Pancreas (tissue), 10 donors: ENCODE data around the gene MAD1L1. TPM values are rescaled to one million over a fixed set of nuclear protein-coding genes. Genes with fewer than 3 reads are reported as not detected.

Source experiments
- ATAC-seq, 4 donors: fragments of 200-7000 bp; cut with Tn5 transposase; one replicate each; pipeline versions ENCODE4 v1.8.0 to v1.9.1; 2020; ENCODE audit warnings: mild to moderate bottlenecking in 4 of 4, moderate library complexity in 4 of 4
- DNase-seq, 6 donors: peaks; one replicate each; pipeline ENCODE4 v3.0.0-alpha.2; 2020
- FAIRE-seq: peaks from 2 replicates; lab custom pipeline; 2012; peaks lifted over from hg19 to GRCh38; lab: Jason Lieb, UNC
- H3K27ac ChIP-seq, 4 donors: fragments of 200-600 bp; sonication (generic); 1 replicate in 3 of 4; 2 replicates in 1 of 4; pipeline versions ENCODE4 v1.5.0 to v1.8.0; 2020
- H3K27me3 ChIP-seq, 4 donors: fragments of 200-600 bp; one replicate each; pipeline ENCODE4 v1.8.0; 2021
- H3K36me3 ChIP-seq, 3 donors: fragments of 200-600 bp; sonication (generic) in 1 of 3; one replicate each; pipeline versions ENCODE4 v1.5.0 to v1.8.0; 2020 to 2021
- H3K4me1 ChIP-seq, 3 donors: fragments of 200-600 bp; one replicate each; pipeline ENCODE4 v1.8.0; 2021
- H3K4me3 ChIP-seq, 4 donors: fragments of 200-600 bp; sonication (generic) in 2 of 4; one replicate each; pipeline versions ENCODE4 v1.5.0 to v1.8.0; 2020 to 2021
- H3K9me3 ChIP-seq, 4 donors: fragments of 200-600 bp; one replicate each; pipeline ENCODE4 v1.8.0; 2021
- CTCF ChIP-seq, 4 donors: fragments of 200-600 bp; sonication (generic) in 3 of 4; IDR thresholded peaks; one replicate each; pipeline versions ENCODE4 v1.5.0 to v1.8.0; 2021; ENCODE audit warnings: antibody characterized with exemption in 4 of 4
- WGBS, 2 donors: extraction: QIAGEN DNeasy Blood & Tissue Kit; methylation state at CpG; one replicate each; pipeline ENCODE4 v1.1.7; 2013; 5-methylcytosine and 5-hydroxymethylcytosine counted together
- intact Hi-C, 3 donors: fragments of 100-400 bp; cut with DNase I; formaldehyde crosslinking; loops; one replicate each; pipeline versions ENCODE4 v1.11.1 to v1.14.2; 2022
- polyA plus RNA-seq, 2 donors: library from polyadenylated mRNA; stranded (reverse); fragments of 200-250 nt; gene quantifications; one replicate each; pipeline ENCODE4 v1.2.3, GENCODE V29; 2013
- total RNA-seq, 6 donors: library from RNA; stranded (reverse); fragmentation: NEBNext Ultra II Directional in 4 of 6; extraction: Animal tissue kit (Norgen Biotek cat#: 25700) in 4 of 6; gene quantifications; one replicate each; pipeline versions ENCODE4 v1.2.1 to v1.2.4, GENCODE V29; 2021 to 2023
- donor health status: healthy with polysubstance abuse.
- donor health status: DM: no; HTN: no; CAD: no; lungs with moderate emphysema.
- donor health status: DM: no; HTN: no; CAD: no.
- donor health status: control.
- donor health status: control.
- donor health status: Bipolar disorder and iron deficiency.
- donor health status: DM: yes; HTN: yes; CAD: no.
- donor health status: DM: no; HTN: no; CAD: no.
- donor health status: DM: no; HTN: no; CAD: no.
- donor health status: DM: yes; HTN: yes; CAD: no.

The MAD1L1 gene
- total and polyA plus RNA-seq, 8 donors = 9.8 to 28.2 (median 11.9) TPM

- H3K36me3 ChIP-seq = no peaks in the 10 kb centered on the region
- peaks cover 0 to 4% (median 0%) of the 10 kb centered on the region in 3 donors for H3K4me1 ChIP-seq
- 86 to 97% methylated on average over 12 of the region's 12 CpGs for WGBS, 2 donors
- ATAC-seq = no peak
- no peaks in the 10 kb centered on the region for H3K27me3 ChIP-seq
- no peak for DNase-seq
- no peak overlapping the region for H3K27ac ChIP-seq
- intact Hi-C loops = no loop called here
- FAIRE-seq = no peak
- H3K9me3 ChIP-seq = no peaks in the 10 kb centered on the region
- H3K4me3 ChIP-seq = no peak overlapping the region
- TF ChIP-seq CTCF (IDR thresholded peaks at IDR 0.05) = no peak
Measured at GRCh38 chr7:1888425-1888824, 344.3 kb downstream of the MAD1L1 start.

- FAIRE-seq (no peak), DNase-seq (peak in 2 of 6 donors; percentile 5 to 20), ATAC-seq (no peak)
- Histone ChIP-seq H3K9me3 (no peaks in the 10 kb centered on the region), H3K36me3 (no peaks in the 10 kb centered on the region), H3K4me3 (no peak overlapping the region), H3K27ac (no peak overlapping the region), H3K4me1 (peaks cover 0 to 4% (median 0%) of the 10 kb centered on the region in 3 donors), H3K27me3 (no peaks in the 10 kb centered on the region)
- no peak for TF ChIP-seq CTCF (IDR thresholded peaks at IDR 0.05)
- 87 to 98% methylated on average over 10 of the region's 10 CpGs for WGBS, 2 donors
- intact Hi-C loops = no loop called here
Measured at GRCh38 chr7:1887251-1887650, 345.5 kb downstream of the MAD1L1 start.

- no peaks in the 10 kb centered on the region for H3K36me3 ChIP-seq
- peak in 2 of 4 donors; percentile 18 to 35 for ATAC-seq
- H3K27ac ChIP-seq = no peak overlapping the region
- H3K27me3 ChIP-seq = no peaks in the 10 kb centered on the region
- WGBS, 2 donors = 66 to 78% methylated on average over 19 of the region's 19 CpGs
- no peaks in the 10 kb centered on the region for H3K9me3 ChIP-seq
- no peak overlapping the region for H3K4me3 ChIP-seq
- H3K4me1 ChIP-seq = peaks cover 0 to 4% (median 0%) of the 10 kb centered on the region in 3 donors
- TF ChIP-seq CTCF (IDR thresholded peaks at IDR 0.05) = no peak
- intact Hi-C loops = no loop called here
- peak in 1 of 6 donors; percentile 67 for DNase-seq
- no peak for FAIRE-seq
Measured at GRCh38 chr7:1886361-1887064, 346.2 kb downstream of the MAD1L1 start.

GRCh38 chr7:1885465-1886226, 347.1 kb downstream of the MAD1L1 start:
- DNase-seq = peak in 1 of 6 donors; percentile 59
- no peak overlapping the region for H3K27ac ChIP-seq
- intact Hi-C loops = no loop called here
- no peaks in the 10 kb centered on the region for H3K9me3 ChIP-seq
- 86 to 89% methylated on average over 28 of the region's 28 CpGs for WGBS, 2 donors
- no peaks in the 10 kb centered on the region for H3K36me3 ChIP-seq
- no peak for ATAC-seq
- no peak overlapping the region for H3K4me3 ChIP-seq
- no peak for FAIRE-seq
- peaks cover 0 to 4% (median 0%) of the 10 kb centered on the region in 3 donors for H3K4me1 ChIP-seq
- no peak for TF ChIP-seq CTCF (IDR thresholded peaks at IDR 0.05)
- H3K27me3 ChIP-seq = no peaks in the 10 kb centered on the region
